Rectal smooth muscle tissue (tissue), 1 donor: Measurements from ENCODE around the gene CAVIN4.

Source experiments
- H3K27ac ChIP-seq: one replicate; pipeline ENCODE4 v1.7.0; 2013; ENCODE audit warnings: low read depth, low read length, inconsistent platforms
- H3K27me3 ChIP-seq: one replicate; pipeline ENCODE4 v1.7.0; 2013; ENCODE audit warnings: low read length; ENCODE audit not compliant: control insufficient read depth, insufficient read depth
- H3K36me3 ChIP-seq: one replicate; pipeline ENCODE4 v1.7.0; 2013; ENCODE audit warnings: low read length; ENCODE audit not compliant: control insufficient read depth, insufficient read depth
- H3K4me1 ChIP-seq: one replicate; pipeline ENCODE4 v1.7.0; 2013; ENCODE audit warnings: low read length; ENCODE audit not compliant: control insufficient read depth, insufficient read depth
- H3K4me3 ChIP-seq: one replicate; pipeline ENCODE4 v1.7.0; 2013; ENCODE audit warnings: low read length
- H3K9ac ChIP-seq: one replicate; pipeline ENCODE4 v1.7.0; 2013; ENCODE audit warnings: low read length

Gene CAVIN4

GRCh38 chr9:100637787-100638186 lies 59.9 kb downstream of the CAVIN4 start:
- Histone ChIP-seq H3K4me1 (no peaks in the 10 kb centered on the region), H3K4me3 (no peak overlapping the region), H3K27me3 (no peaks in the 10 kb centered on the region), H3K27ac (no peak overlapping the region), H3K36me3 (no peaks in the 10 kb centered on the region), H3K9ac (no peak overlapping the region)
